SHP77 (cell line): ENCODE data around the gene NPL.
A peak's percentile ranks its signal among the peaks of the same experiment; 100 is the strongest.

Experiments used
- DNase-seq, 2 experiments: peaks; one replicate each; lab custom pipeline; 2025; lab: John Stamatoyannopoulos, UW

NPL gene

GRCh38 chr1:182816863-182817262 is 27.3 kb downstream of the NPL start:
- DNase-seq, result no peak

- no peak for DNase-seq
These were observed 28.2 kb downstream of the NPL start for GRCh38 chr1:182817802-182818201.

- no peak for DNase-seq
These were observed 33.6 kb downstream of the NPL start for GRCh38 chr1:182823220-182823619.

GRCh38 chr1:182826892-182827291 is 37.3 kb downstream of the NPL start:
- DNase-seq, result no peak

- DNase-seq, result no peak
These were observed 39.8 kb downstream of the NPL start for GRCh38 chr1:182829285-182829932.

GRCh38 chr1:182833271-182833670 is 43.7 kb downstream of the NPL start:
- DNase-seq, result no peak

- no peak for DNase-seq
These were observed 44.8 kb downstream of the NPL start for GRCh38 chr1:182834326-182834725.

GRCh38 chr1:182835806-182836205 is 46.2 kb downstream of the NPL start:
- DNase-seq, result no peak

- DNase-seq, result peak; percentile 88
These were observed 49.9 kb downstream of the NPL start, which contains the start of gene DHX9 for GRCh38 chr1:182839209-182840066. Gene DHX9 (plus strand): TSS chr1:182839347. CDS start chr1:182842567, 3,220 bp downstream.

GRCh38 chr1:182841368-182841988 is 51.9 kb downstream of the NPL start:
- DNase-seq, result no peak

GRCh38 chr1:182842265-182842664 is 52.7 kb downstream of the NPL start:
- DNase-seq, result no peak

GRCh38 chr1:182845379-182845778 is 55.8 kb downstream of the NPL start:
- DNase-seq, result no peak

GRCh38 chr1:182845894-182846293 is 56.3 kb downstream of the NPL start:
- no peak for DNase-seq

- no peak for DNase-seq
These were observed 57.5 kb downstream of the NPL start for GRCh38 chr1:182847105-182847504.

- DNase-seq, result no peak
These were observed 59.2 kb downstream of the NPL start for GRCh38 chr1:182848736-182849135.

- no peak for DNase-seq
These were observed 60.7 kb downstream of the NPL start for GRCh38 chr1:182850319-182850718.

- DNase-seq, result no peak
These were observed 62.3 kb downstream of the NPL start for GRCh38 chr1:182851825-182852224.

GRCh38 chr1:182855911-182856310 is 66.3 kb downstream of the NPL start:
- no peak for DNase-seq

GRCh38 chr1:182857212-182857611 is 67.6 kb downstream of the NPL start:
- no peak for DNase-seq

- no peak for DNase-seq
These were observed 71.1 kb downstream of the NPL start for GRCh38 chr1:182860658-182861057.

- DNase-seq, result no peak
These were observed 72.4 kb downstream of the NPL start for GRCh38 chr1:182861994-182862393.

GRCh38 chr1:182862827-182863226 is 73.3 kb downstream of the NPL start:
- no peak for DNase-seq

GRCh38 chr1:182863940-182864339 is 74.4 kb downstream of the NPL start:
- DNase-seq, result no peak
